Upper lobe of right lung (tissue), 1 donor: Measurements from ENCODE around the gene RUBCN. TPM values are rescaled to one million over a fixed set of nuclear protein-coding genes. Genes with fewer than 3 reads are reported as not detected.

Source experiments
- ATAC-seq: fragments of 200-7000 bp; cut with Tn5 transposase; one replicate; pipeline ENCODE4 v1.9.1; 2020; ENCODE audit warnings: mild to moderate bottlenecking, moderate library complexity
- DNase-seq: peaks from one replicate; pipeline ENCODE4 v3.0.0-alpha.2; 2020
- H3K27ac ChIP-seq: fragments of 200-600 bp; one replicate; pipeline ENCODE4 v1.8.0; 2022
- H3K27me3 ChIP-seq: fragments of 200-600 bp; one replicate; pipeline ENCODE4 v1.8.0; 2022; ENCODE audit warnings: mild to moderate bottlenecking
- H3K36me3 ChIP-seq: fragments of 200-600 bp; one replicate; pipeline ENCODE4 v1.8.0; 2022
- H3K4me1 ChIP-seq: fragments of 200-600 bp; one replicate; pipeline ENCODE4 v1.8.0; 2022
- H3K4me3 ChIP-seq: fragments of 200-600 bp; one replicate; pipeline ENCODE4 v1.8.0; 2022; ENCODE audit warnings: mild to moderate bottlenecking
- H3K9me3 ChIP-seq: fragments of 200-600 bp; one replicate; pipeline ENCODE4 v1.8.0; 2022
- intact Hi-C: fragments of 100-400 bp; cut with DNase I; formaldehyde crosslinking; loops from one replicate; pipeline ENCODE4 v1.11.0; 2022
- total RNA-seq: library from RNA; stranded (reverse); fragmentation: NEBNext Ultra II Directional; extraction: Animal tissue kit (Norgen Biotek cat#: 25700); gene quantifications from one replicate; pipeline ENCODE4 v1.2.1, GENCODE V29; 2021
- TF ChIP-seq, protein P1 (sequence below): fragments of 200-600 bp; IDR thresholded peaks from one replicate; pipeline ENCODE4 v1.8.0; 2022; ENCODE audit warnings: antibody characterized with exemption
- donor health status: DM: no; HTN: yes; CAD: no; lungs with severe emphysema.

The RUBCN gene
- total RNA-seq, 1 donor from 2014 or later = 35.2 TPM

DNA sequence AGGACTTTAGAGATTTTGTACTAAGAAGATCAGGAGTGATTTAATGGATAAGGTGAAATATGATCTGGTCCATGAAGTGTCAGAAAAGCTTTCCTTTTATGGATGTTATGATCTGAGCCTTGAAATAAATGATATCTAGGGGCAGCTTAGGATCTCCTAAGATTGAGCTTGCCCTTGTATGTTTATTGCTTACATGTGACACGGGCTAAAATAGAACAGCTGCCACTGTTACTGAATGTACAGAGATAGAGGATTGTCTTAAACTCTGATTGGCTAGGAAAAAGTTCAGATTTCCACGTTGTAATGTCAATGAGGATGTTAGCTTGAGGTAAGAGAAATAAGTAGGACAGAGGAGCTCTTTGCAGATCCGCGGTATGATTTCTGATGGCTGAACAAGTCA lies 21.8 kb upstream of the RUBCN start:
- ATAC-seq = no peak
- no peaks in the 10 kb centered on the region for H3K27me3 ChIP-seq
- no peak for DNase-seq
- no peaks in the 10 kb centered on the region for H3K9me3 ChIP-seq
- intact Hi-C loops = no loop called here
- H3K4me3 ChIP-seq = no peak overlapping the region
- TF ChIP-seq, protein P1, sequence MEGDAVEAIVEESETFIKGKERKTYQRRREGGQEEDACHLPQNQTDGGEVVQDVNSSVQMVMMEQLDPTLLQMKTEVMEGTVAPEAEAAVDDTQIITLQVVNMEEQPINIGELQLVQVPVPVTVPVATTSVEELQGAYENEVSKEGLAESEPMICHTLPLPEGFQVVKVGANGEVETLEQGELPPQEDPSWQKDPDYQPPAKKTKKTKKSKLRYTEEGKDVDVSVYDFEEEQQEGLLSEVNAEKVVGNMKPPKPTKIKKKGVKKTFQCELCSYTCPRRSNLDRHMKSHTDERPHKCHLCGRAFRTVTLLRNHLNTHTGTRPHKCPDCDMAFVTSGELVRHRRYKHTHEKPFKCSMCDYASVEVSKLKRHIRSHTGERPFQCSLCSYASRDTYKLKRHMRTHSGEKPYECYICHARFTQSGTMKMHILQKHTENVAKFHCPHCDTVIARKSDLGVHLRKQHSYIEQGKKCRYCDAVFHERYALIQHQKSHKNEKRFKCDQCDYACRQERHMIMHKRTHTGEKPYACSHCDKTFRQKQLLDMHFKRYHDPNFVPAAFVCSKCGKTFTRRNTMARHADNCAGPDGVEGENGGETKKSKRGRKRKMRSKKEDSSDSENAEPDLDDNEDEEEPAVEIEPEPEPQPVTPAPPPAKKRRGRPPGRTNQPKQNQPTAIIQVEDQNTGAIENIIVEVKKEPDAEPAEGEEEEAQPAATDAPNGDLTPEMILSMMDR = no peak
- peaks cover 46% of the 10 kb centered on the region for H3K36me3 ChIP-seq
- H3K27ac ChIP-seq = no peak overlapping the region
- peaks cover 3% of the 10 kb centered on the region for H3K4me1 ChIP-seq

DNA sequence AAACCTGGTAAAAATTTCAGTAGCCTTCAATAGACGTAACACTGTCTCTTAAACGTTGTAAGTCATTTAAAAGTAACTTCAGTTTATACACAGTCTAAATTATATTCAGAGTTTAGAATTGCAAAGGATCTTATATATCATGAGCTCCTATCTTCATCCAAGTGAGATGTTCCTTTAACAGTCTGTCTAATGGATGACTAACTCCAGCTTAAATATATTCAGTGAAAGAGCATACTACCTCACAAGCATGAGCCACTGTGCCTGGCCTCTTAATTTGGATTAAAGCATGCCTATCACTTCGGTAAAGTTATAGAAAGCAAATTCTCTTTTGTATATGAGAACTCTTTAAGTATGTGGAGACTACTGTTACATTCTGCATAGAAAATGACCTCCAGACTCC lies 20.0 kb upstream of the RUBCN start:
- DNase-seq = no peak
- no peak overlapping the region for H3K27ac ChIP-seq
- TF ChIP-seq, protein P1 = no peak
- intact Hi-C loops = no loop called here
- no peak for ATAC-seq
- H3K4me1 ChIP-seq = peaks cover 18% of the 10 kb centered on the region
- no peaks in the 10 kb centered on the region for H3K27me3 ChIP-seq
- no peaks in the 10 kb centered on the region for H3K9me3 ChIP-seq
- no peak overlapping the region for H3K4me3 ChIP-seq
- H3K36me3 ChIP-seq = peaks cover 28% of the 10 kb centered on the region

DNA sequence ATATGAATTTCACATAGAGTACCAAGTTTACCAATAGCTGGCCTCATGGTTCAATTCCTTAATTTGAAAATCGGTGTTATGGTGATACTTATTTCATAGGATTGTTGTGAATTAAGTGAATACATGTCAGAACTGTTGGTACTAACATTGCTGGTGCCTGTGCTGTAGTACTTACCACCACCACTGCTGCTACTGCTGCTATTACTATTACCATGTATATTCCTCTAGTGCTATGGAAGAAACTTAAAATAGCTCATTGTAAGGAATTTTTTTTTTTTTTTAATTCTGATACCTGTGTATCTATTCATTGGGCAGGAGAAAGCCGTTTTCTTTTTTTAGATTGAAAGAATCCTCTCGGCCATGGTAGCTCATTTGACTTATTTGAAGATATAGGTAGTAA lies 16.6 kb upstream of the RUBCN start:
- H3K4me3 ChIP-seq = no peak overlapping the region
- H3K4me1 ChIP-seq = peaks cover 30% of the 10 kb centered on the region
- no peaks in the 10 kb centered on the region for H3K9me3 ChIP-seq
- intact Hi-C loops = no loop called here
- no peaks in the 10 kb centered on the region for H3K27me3 ChIP-seq
- TF ChIP-seq, protein P1 = no peak
- ATAC-seq (no peak), DNase-seq (no peak)
- H3K27ac ChIP-seq = no peak overlapping the region
- peaks cover 16% of the 10 kb centered on the region for H3K36me3 ChIP-seq

DNA sequence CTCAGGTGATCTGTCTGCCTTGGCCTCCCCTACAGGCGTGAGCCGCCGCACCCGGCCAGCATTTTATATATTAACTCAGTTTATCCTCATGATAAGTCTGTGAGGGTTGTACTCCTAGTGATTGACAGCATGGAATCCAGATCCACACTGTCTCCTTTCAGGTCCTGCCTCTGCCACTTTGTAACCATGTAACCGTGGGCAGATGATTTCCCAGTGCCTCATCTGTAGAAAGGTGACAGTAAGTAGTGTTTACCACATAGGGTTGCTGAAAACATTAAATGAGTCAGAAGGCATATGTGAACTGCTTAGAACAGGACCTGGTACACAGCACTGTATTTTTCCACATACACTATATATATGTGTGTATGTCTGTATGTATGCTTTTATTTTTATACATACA lies 15.4 kb upstream of the RUBCN start:
- H3K27me3 ChIP-seq = no peaks in the 10 kb centered on the region
- H3K4me3 ChIP-seq = peak overlapping the region; percentile 88
- H3K36me3 ChIP-seq = peaks cover 5% of the 10 kb centered on the region
- DNase-seq (no peak), ATAC-seq (no peak)
- H3K27ac ChIP-seq = peak overlapping the region; percentile 89
- intact Hi-C loops = no loop called here
- peaks cover 30% of the 10 kb centered on the region for H3K4me1 ChIP-seq
- no peaks in the 10 kb centered on the region for H3K9me3 ChIP-seq
- TF ChIP-seq, protein P1 = no peak

DNA sequence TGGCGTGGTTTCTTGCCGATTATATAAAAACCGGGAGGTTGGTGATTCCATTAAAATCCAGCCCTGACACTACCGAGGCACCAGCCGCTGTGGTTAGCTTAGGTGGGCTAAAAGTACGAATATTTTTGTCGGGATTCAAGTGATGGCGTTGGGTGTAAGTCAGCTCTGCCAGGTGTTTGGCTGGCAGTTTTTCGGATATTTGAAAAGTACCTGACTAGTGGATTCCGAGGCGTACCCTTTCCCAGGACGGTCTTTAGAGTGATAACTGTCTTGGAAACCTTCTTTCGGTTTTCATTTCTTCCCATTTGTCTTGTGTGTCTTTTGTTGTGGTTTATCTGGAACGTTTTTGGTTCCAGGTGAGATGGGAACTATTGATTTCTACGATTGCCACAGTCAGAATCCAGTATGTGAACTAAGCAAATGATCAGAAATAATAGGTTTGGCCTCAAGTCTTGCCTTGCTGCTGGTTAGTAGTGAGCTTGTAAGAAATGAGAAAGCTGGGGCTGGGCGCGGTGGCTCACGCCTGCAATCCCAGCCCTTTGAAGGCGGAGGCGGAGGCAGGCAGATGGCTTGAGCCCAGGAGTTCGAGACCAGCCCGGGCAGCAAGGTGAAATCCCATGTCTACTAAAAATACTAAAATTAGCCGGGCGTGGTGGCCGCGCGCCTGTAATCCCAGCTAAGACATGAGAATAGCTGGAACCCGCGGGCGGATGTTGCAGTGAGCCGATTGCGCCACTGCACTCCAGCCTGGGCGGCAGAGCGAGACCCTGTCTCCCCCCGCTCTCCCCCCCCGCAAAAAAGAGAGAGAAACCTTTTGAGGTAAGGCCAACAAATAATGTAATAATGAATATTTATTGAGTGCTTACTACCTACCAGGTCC lies 14.4 kb upstream of the RUBCN start:
- TF ChIP-seq, protein P1 = no peak
- no peaks in the 10 kb centered on the region for H3K36me3 ChIP-seq
- ATAC-seq = no peak
- peaks cover 27% of the 10 kb centered on the region for H3K4me1 ChIP-seq
- peak overlapping the region; percentile 88 for H3K4me3 ChIP-seq
- peak overlapping the region; percentile 89 for H3K27ac ChIP-seq
- no peaks in the 10 kb centered on the region for H3K9me3 ChIP-seq
- H3K27me3 ChIP-seq = no peaks in the 10 kb centered on the region
- DNase-seq = peak; percentile 73
- intact Hi-C loops = no loop called here
